A673 (cell line): ENCODE results near the gene DMRT2. TPM values are rescaled to one million over a fixed set of nuclear protein-coding genes. Genes with fewer than 3 reads are reported as not detected.

Source experiments
- BruUV-seq: library from RNA; stranded (reverse); fragments of 400-500 nt; replicated peaks from 2 replicates; lab custom pipeline; 2021; lab: Mats Ljungman, UMichigan
- CTCF ChIA-PET: fragments of 300-600 bp; sonication (Branson Sonifier 250); formaldehyde crosslinking; loops from one replicate; lab custom pipeline; 2022; ENCODE audit warnings: antibody characterized with exemption; lab: Charles Lee
- POLR2A ChIA-PET: fragments of 300-600 bp; sonication (Branson Sonifier 250); formaldehyde crosslinking; loops from one replicate; lab custom pipeline; 2022; ENCODE audit warnings: antibody characterized with exemption; ENCODE audit not compliant: low non-redundant PET; lab: Charles Lee
- DNase-seq: peaks from one replicate; pipeline ENCODE4 v3.0.0-alpha.2; 2015; ENCODE audit warnings: low spot score
- H3K27ac ChIP-seq: fragments of 200-600 bp; sonication (generic); 2 replicates; pipeline ENCODE4 v1.5.1; 2016; ENCODE audit warnings: mixed run types, low read depth, mild to moderate bottlenecking, mixed read lengths, antibody characterized with exemption, low read length; ENCODE audit not compliant: poor library complexity, severe bottlenecking
- H3K27me3 ChIP-seq: fragments of 200-600 bp; sonication (generic); replicated peaks from 2 replicates; pipeline ENCODE4 v1.6.1; 2017; ENCODE audit warnings: mixed run types, low read depth, mild to moderate bottlenecking, mixed read lengths, antibody characterized with exemption, low read length; ENCODE audit not compliant: insufficient read depth, poor library complexity
- H3K36me3 ChIP-seq: fragments of 200-600 bp; sonication (generic); 2 replicates; pipeline ENCODE4 v1.6.1; 2016; ENCODE audit warnings: mixed run types, mild to moderate bottlenecking, mixed read lengths, antibody characterized with exemption, low read length; ENCODE audit not compliant: insufficient read depth, poor library complexity, severe bottlenecking
- H3K4me1 ChIP-seq: fragments of 200-600 bp; sonication (generic); 2 replicates; pipeline ENCODE4 v1.6.1; 2017; ENCODE audit warnings: mixed run types, mild to moderate bottlenecking, mixed read lengths, antibody characterized with exemption, low read length; ENCODE audit not compliant: insufficient read depth, poor library complexity, severe bottlenecking
- H3K4me3 ChIP-seq: fragments of 200-600 bp; sonication (generic); 2 replicates; pipeline ENCODE4 v1.5.1; 2016; ENCODE audit warnings: low read depth, mixed run types, mild to moderate bottlenecking, mixed read lengths, low read length; ENCODE audit not compliant: poor library complexity, severe bottlenecking
- H3K9me3 ChIP-seq: fragments of 200-600 bp; sonication (generic); 2 replicates; pipeline ENCODE4 v1.6.1; 2016; ENCODE audit warnings: mixed run types, low read depth, mild to moderate bottlenecking, mixed read lengths, antibody characterized with exemption, low read length; ENCODE audit not compliant: poor library complexity, severe bottlenecking
- EZH2 ChIP-seq: fragments of 200-600 bp; sonication (generic); IDR thresholded peaks from 2 replicates; pipeline ENCODE4 v1.6.1; 2017; ENCODE audit warnings: borderline replicate concordance, low read depth, mild to moderate bottlenecking, mixed read lengths, antibody characterized with exemption, low read length; ENCODE audit not compliant: poor library complexity, severe bottlenecking
- intact Hi-C: fragments of 100-400 bp; cut with micrococcal nuclease; formaldehyde crosslinking; loops from one replicate; pipeline ENCODE4 v1.10.0; 2022; ENCODE audit not compliant: unreplicated experiment
- total RNA-seq: library from RNA; stranded (reverse); gene quantifications from 2 replicates; pipeline ENCODE4 v1.2.3, GENCODE V29; 2021
- TF ChIP-seq, protein P1 (sequence below): fragments of 300-800, 200-600 bp; sonication (generic); conservative IDR thresholded peaks from 2 replicates; pipeline ENCODE4 v1.5.1; 2017; ENCODE audit warnings: low read depth, mild to moderate bottlenecking, antibody characterized with exemption, low read length, moderate library complexity, mixed read lengths

Gene DMRT2
- total RNA-seq, 1 experiment from 2014 or later = not detected

- no peaks in the 10 kb centered on the region for H3K9me3 ChIP-seq
- no peak for DNase-seq
- ChIA-PET CTCF (no interaction called here), POLR2A (no interaction called here)
- no peaks in the 10 kb centered on the region for H3K4me1 ChIP-seq
- intact Hi-C loops = no loop called here
- no TSS peak for BruUV-seq
- TF ChIP-seq, protein P1, sequence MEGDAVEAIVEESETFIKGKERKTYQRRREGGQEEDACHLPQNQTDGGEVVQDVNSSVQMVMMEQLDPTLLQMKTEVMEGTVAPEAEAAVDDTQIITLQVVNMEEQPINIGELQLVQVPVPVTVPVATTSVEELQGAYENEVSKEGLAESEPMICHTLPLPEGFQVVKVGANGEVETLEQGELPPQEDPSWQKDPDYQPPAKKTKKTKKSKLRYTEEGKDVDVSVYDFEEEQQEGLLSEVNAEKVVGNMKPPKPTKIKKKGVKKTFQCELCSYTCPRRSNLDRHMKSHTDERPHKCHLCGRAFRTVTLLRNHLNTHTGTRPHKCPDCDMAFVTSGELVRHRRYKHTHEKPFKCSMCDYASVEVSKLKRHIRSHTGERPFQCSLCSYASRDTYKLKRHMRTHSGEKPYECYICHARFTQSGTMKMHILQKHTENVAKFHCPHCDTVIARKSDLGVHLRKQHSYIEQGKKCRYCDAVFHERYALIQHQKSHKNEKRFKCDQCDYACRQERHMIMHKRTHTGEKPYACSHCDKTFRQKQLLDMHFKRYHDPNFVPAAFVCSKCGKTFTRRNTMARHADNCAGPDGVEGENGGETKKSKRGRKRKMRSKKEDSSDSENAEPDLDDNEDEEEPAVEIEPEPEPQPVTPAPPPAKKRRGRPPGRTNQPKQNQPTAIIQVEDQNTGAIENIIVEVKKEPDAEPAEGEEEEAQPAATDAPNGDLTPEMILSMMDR = no peak
- no peak for TF ChIP-seq EZH2
- H3K27ac ChIP-seq = no peak overlapping the region
- H3K4me3 ChIP-seq = no peak overlapping the region
- H3K27me3 ChIP-seq = peaks cover 2% of the 10 kb centered on the region
- H3K36me3 ChIP-seq = no peaks in the 10 kb centered on the region
Measured at GRCh38 chr9:1102642-1102970, 52.4 kb downstream of the DMRT2 start.

Other genes with a start within 250 kb of the DMRT2 start
- not detected in 2 replicates for gene DMRT1, start 208.7 kb upstream of the DMRT2 start, total RNA-seq
- gene DMRT3, start 73.7 kb upstream of the DMRT2 start, total RNA-seq = not detected in 2 replicates